Ammon's horn (tissue), 1 donor: ENCODE results near the gene EIF5A.
"Not testable (repeated sequence)": the region's sequence is repeated elsewhere in the genome, so short reads cannot be mapped to it uniquely, and the experiment has no call there.

Experiments
- DNase-seq: peaks from one replicate; pipeline ENCODE4 v3.0.0-alpha.2; 2016; ENCODE audit warnings: low spot score

The EIF5A gene

DNA sequence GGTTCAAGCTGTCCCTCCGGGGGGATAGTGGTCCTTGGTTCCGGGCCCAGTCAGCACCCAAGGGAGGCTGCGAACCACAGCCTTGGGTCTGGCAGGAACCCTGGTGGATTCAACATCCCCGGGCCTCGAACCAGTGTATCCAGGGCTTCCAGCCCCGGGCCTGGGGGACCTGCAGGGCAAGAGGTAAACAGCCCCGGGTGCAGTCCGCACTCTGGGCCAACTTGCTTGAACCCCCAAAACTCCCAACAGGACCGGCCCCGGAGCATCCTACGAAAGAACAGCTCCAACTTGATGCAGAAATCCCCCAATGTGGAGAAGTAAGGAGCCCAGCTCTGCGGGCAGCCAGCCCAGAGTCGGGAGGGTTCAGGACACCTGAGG is 23.2 kb downstream of the EIF5A start:
- DNase-seq: no peak

GRCh38 chr17:7332111-7332510 is 24.7 kb downstream of the EIF5A start:
- no peak for DNase-seq

DNA sequence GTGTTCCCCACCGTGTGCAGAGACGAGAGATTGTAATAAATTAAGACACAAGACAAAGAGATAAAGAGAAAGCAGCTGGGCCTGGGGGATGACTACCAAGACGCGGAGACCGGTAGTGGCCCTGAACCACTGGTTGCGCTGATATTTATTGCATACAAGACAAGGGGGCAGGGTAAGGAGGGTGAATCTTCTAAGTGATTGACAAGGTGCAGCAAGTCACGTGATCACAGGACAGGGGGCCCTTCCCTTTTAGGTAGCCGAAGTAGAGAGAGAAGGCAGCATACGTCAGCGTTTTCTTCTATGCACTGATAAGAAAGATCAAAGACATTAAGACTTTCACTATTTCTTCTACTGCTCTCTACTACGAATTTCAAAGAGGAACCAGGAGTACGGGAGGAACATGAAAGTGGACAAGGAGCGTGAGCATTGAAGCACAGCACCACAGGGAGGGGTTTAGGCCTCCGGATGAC is 25.2 kb downstream of the EIF5A start:
- not testable (repeated sequence) for DNase-seq

DNA sequence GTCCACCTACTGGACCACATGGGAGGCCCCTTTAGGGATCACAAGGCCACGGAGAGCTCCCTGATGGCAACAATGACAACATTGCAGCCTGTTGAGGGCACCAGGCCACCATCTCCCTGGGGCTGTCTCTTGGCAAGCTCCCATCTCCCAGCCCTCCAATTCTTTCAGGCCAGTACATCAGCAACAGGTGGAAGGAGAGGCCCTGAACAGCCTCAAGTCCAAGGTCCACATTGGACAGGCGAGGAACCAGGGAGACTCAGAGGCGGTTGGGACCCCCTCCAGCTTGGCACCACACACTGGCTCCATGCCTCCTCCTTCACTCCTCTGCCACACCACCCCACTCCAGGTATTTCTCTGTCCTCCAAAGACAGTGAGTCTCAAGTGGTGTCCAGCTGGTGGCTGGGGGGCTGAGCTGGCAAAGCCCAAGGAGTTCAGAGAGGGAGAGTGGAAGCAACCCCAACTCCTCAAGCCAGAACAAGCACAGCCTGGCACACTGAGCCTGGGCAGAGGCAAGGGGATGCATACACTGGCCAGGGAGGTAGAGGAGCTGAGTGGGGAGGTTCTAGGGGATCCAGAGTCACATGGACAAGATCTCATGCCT is 27.6 kb downstream of the EIF5A start:
- no peak for DNase-seq

- DNase-seq: not testable (repeated sequence)
Measured at GRCh38 chr17:7335765-7336164, 28.3 kb downstream of the EIF5A start.

DNA sequence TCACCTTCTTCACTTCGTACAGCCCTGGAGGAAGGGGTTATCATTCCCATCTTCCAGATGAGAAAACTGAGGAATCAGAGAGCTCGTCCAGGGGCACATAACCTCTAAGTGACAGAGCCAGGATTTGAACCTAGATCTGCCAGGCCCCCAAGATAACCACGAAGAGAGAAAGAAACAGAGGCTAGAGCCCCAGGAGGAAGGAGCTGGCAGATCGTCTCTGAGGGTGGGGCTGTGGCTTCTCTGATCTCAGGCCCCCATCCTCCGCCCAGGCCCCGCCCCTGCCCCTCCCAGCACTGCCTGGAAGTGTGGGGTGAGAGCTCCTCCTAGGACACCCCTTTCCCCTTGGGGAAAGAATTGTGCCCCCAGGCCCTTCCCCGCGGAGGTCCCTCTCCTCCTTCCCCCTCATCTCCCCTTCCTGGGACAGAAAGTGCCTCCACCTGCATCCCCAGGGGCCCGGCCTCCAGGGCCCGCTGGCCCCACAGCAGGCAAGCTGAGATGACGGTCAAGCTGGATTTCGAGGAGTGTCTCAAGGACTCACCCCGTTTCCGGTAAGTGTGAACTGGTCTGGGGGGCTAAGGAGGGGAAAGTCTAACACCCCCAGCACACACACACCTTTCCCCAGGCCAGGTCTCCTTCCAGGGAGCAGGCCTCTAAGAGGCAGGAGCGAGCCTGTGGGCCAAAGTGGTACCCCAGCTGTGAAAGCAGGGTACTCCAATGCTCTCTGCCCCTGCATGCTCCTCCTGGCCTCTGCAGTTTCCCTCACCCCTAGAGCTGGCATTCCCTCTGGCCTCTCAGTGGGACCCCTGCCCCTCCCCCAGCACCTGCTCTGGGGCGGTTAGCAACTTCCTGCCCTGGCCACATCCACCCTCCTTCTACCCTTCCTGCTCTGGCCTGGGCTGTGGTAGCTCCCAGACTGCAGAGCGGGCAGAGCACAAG is 29.1 kb downstream of the EIF5A start, which contains the start of gene ACAP1:
ACAP1 (plus strand) TSS at position 290 of the 936 bp plus-strand sequence; CDS start at position 496, 206 bp downstream.
- no peak for DNase-seq

DNA sequence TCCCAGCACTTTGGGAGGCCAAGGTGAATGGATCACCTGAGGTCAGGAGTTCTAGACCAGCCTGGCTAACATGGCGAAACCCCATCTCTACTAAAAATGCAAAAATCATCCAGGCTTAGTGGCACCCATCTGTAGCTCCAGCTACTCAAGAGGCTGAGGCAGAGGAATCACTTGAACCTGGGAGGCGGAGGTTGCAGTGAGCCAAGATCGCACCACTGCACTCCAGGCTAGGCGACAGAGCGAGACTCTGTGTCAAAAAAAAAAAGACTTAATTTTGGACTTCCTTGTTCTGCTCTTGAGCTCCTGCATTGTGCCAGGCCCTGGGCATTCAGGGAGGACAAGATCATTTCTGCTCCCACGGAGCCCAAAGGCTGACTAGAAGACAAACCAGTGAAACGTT is 30.2 kb downstream of the EIF5A start:
- DNase-seq: not testable (repeated sequence)

DNA sequence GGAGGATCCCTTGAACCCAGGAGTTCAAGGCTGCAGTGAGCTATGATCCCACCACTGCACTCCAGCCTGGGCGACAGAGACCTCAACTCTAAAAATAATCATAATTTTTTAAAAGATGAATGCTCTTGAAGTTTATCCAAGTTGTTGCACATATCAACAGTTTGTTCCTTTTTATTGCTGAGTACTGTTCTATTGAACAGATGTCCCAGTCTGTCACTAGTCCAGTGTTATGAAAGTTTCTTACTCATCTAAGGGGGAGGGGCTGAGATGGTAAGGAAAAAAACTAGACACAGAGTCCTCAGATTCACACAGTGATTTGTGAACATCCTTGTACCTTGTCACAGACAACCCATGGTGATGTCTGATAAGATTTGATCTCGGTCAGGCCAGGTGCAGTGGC is 32.8 kb downstream of the EIF5A start:
- DNase-seq: peak; percentile 46

DNA sequence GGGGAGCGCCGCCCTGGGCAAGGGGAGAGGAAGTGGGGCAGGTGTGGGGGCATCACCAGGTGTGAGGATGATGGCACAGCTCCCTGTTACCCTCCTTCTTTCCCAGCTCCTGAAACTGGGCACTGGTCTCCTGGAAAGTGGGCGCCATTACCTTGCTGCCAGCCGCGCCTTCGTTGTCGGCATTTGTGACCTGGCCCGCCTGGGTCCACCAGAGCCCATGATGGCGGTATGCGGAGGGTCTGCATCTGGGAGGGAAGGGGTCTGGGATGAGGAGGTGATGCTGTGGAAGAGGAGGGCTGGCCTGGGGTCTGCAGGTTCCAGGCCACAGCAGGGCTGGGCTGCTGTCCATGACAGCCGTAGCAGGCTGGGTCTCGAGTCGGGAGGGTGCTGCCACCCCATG is 34.4 kb downstream of the EIF5A start:
- DNase-seq: no peak

DNA sequence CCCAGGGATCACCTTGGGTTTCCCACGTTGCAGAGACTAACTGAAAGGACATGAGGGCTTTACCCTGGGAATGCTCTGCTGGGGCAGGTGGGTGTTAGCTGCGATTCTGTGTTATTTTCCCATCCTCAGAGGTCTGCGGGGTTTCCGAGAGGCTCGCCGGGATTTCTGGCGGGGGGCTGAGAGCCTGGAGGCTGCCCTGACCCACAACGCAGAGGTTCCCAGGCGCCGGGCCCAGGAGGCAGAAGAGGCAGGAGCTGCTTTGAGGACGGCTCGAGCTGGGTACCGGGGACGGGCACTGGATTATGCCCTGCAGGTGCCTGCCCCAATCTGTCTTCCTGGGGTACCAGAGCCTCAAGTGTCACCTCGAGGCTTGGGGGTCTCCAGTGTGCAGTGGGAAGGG is 35.8 kb downstream of the EIF5A start:
- DNase-seq: no peak

- DNase-seq: no peak
Measured at GRCh38 chr17:7346761-7347614, 39.6 kb downstream of the EIF5A start.

GRCh38 chr17:7347630-7348477 is 40.4 kb downstream of the EIF5A start:
- no peak for DNase-seq

- no peak for DNase-seq
Measured at GRCh38 chr17:7348478-7349242, 41.2 kb downstream of the EIF5A start.

DNA sequence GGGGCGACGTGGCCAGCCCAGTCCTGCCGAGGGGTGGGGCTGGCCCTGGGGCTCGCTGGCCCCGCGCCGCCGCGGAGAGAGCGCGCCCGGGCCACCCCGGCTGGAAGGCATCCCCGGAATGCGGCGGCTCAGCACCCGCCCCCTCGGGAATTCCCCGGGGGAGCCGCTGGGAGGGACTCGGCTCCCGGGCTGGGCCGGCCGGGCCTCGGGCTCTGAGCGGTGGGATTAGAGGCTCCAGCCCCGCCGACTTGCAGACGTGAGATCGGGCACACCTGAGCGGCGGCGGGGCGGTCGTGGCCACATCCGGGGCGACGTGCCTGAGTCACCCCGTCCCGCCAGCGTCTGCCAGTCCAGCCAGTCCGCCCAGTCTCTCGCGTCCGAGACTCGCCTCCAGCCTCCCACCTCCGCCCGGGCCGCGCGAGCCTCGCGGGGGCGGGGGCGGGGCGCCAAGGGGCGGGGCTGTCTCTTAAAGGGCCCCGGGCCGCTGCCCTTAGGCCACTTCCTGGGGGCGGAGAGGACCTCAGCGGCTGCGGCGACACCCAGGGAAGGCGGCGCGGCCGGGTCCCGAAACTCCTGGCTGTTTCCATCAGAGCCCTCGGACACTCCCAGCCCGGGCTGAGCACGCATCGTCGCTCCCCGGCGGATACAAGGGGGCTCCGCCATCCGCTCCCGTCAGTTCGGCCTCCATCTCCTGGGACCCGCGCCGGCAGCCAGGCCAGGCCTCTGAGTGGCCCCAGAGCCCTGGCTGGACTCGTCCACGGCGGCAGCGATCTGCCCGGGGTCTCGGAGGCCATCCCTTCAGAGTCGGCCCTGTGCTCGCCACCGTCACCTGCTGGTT is 44.5 kb downstream of the EIF5A start, which contains the start of gene KCTD11:
KCTD11 (plus strand) TSS at position 498 of the 838 bp plus-strand sequence.
- peak; percentile 83 for DNase-seq

- no peak for DNase-seq
Measured at GRCh38 chr17:7352503-7352889, 45.1 kb downstream of the EIF5A start.

DNA sequence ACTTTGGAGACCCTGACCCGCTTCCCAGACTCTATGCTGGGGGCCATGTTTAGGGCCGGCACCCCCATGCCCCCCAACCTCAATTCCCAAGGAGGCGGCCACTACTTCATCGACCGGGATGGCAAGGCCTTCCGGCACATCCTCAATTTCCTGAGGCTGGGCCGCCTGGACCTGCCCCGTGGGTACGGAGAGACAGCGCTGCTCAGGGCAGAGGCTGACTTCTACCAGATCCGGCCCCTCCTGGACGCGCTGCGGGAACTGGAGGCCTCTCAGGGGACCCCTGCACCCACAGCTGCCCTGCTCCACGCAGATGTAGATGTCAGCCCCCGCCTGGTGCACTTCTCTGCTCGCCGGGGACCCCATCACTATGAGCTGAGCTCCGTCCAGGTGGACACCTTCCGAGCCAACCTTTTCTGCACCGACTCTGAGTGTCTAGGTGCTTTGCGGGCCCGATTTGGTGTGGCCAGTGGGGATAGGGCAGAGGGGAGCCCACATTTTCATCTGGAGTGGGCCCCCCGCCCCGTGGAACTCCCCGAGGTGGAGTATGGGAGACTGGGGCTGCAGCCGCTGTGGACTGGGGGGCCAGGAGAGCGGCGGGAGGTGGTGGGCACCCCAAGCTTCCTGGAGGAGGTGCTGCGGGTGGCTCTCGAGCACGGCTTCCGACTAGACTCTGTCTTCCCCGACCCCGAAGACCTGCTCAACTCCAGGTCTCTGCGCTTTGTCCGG is 45.6 kb downstream of the EIF5A start:
- no peak for DNase-seq

- DNase-seq: no peak
Measured at GRCh38 chr17:7354262-7354843, 46.9 kb downstream of the EIF5A start.

- peak; percentile 69 for DNase-seq
Measured at GRCh38 chr17:7355053-7355452, 47.6 kb downstream of the EIF5A start, which contains the start of gene TMEM95. TMEM95 (plus strand) TSS chr17:7355156; CDS start chr17:7355205, 49 bp downstream.
